ENCODE data around the gene SDR42E1. TPM values are rescaled to one million over a fixed set of nuclear protein-coding genes. Genes with fewer than 3 reads are reported as not detected.

Gene SDR42E1
- total RNA-seq, 4 donors from 2014 or later: 17.8 to 34.4 (median 31.2) TPM

DNA sequence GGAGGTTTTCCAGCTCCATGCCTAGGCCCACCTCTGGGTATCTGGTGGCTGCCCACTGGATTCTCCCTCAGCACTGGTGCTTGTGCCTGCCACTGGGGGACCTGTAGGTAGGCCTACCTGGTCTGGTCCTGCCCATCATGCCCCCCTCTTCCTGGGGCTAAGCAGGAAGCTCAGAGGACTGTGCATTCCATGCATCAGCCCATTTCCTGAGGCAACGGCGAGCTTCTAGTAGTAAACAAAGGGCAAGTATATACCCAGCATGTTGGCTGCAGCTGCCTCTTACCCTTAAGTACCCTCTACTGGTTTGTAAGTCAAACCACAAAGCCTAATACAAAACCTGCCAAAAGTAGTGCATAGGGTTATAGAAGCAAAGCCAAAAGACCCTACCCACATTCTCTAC is 37.5 kb downstream of the SDR42E1 start:
- intact Hi-C loops (cut with DNase I; ENCODE audit: low total_unique reads): no loop called here
- WGBS, 2 donors: 57 to 64% methylated on average over 2 of the region's 2 CpGs
- no peak overlapping the region for H3K4me3 ChIP-seq (ENCODE audit: low read depth, poor library complexity, severe bottlenecking)
- no peak for DNase-seq (ENCODE audit: low spot score in 2 of 2)
- TF ChIP-seq POLR2A (IDR thresholded peaks at IDR 0.05): no peak
- TF ChIP-seq CTCF (IDR thresholded peaks at IDR 0.05): no peak

- WGBS, 2 donors: 95 to 100% methylated on average over 1 of the region's 1 CpG
- no peak for TF ChIP-seq POLR2A (IDR thresholded peaks at IDR 0.05)
- TF ChIP-seq CTCF (IDR thresholded peaks at IDR 0.05): no peak
- no peak overlapping the region for H3K4me3 ChIP-seq (ENCODE audit: low read depth, poor library complexity, severe bottlenecking)
- no peak for DNase-seq (ENCODE audit: low spot score in 2 of 2)
- intact Hi-C loops (cut with DNase I; ENCODE audit: low total_unique reads): no loop called here
Observed at GRCh38 chr16:81971853-81972252, 39.4 kb downstream of the SDR42E1 start.

GRCh38 chr16:81967358-81967757 is 43.9 kb downstream of the SDR42E1 start:
- no peak for DNase-seq (ENCODE audit: low spot score in 2 of 2)
- 79 to 88% methylated on average over 5 of the region's 5 CpGs for WGBS, 2 donors
- no peak overlapping the region for H3K4me3 ChIP-seq (ENCODE audit: low read depth, poor library complexity, severe bottlenecking)
- TF ChIP-seq CTCF (IDR thresholded peaks at IDR 0.05) (no peak), POLR2A (IDR thresholded peaks at IDR 0.05) (no peak)
- intact Hi-C loops (cut with DNase I; ENCODE audit: low total_unique reads): no loop called here

DNA sequence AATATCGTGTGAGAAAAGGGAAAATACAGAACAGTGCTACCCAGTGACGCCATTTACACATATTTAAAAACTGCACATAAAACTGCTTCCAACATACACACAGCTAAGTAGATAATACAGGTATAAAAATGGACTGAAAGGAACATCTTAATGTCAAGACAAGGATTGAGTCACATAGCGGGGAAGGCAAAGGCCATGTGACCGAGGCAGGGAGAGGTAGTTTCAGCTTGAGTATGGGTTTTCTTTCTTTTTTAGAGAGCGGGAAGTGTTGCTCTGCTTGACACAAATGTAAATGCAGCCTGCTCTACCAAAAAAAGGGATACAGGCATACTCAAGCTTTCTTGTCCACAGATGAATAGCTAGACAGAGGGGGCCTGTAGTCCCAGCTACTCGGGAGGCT is 46.5 kb downstream of the SDR42E1 start:
- TF ChIP-seq POLR2A (IDR thresholded peaks at IDR 0.05) (no peak), CTCF (IDR thresholded peaks at IDR 0.05) (no peak)
- WGBS, 2 donors: 91 to 92% methylated on average over 6 of the region's 6 CpGs
- no peak for DNase-seq (ENCODE audit: low spot score in 2 of 2)
- intact Hi-C loops (cut with DNase I; ENCODE audit: low total_unique reads): no loop called here
- no peak overlapping the region for H3K4me3 ChIP-seq (ENCODE audit: low read depth, poor library complexity, severe bottlenecking)

DNA sequence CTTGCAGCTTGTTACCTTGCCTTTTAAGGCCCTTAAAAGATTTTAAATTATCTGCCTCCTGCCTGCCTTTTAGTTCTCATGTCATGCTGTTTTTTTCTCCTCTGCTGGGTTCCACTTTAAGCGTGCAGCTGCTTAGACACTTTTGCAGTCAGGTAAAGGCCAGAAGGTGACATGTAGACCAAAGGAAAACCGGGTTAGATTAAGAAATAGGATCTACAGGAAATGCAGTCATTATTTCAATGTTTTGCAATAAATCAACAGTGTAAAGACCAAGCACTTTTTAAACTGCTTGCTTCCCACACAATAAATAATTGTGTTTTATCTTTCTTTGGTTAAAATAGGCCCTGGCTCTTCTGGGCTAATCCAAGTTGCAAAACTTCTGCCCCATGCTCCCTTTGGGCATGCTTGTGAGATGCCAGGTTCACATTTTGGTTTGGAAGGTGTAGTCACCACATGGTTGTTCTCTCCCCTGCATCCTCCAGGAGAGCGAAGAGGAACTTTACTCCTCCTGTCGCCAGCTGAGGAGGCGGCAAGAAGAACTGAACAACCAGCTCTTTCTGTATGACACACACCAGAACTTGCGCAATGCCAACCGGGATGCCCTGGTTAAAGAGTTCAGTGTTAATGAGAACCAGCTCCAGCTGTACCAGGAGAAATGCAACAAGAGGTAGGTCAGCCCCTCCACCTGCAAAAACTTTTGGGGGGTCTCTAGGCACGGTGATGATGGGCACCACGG is 54.9 kb downstream of the SDR42E1 start:
- TF ChIP-seq POLR2A (IDR thresholded peaks at IDR 0.05) (no peak), CTCF (IDR thresholded peaks at IDR 0.05) (no peak)
- no peak overlapping the region for H3K4me3 ChIP-seq (ENCODE audit: low read depth, poor library complexity, severe bottlenecking)
- DNase-seq (ENCODE audit: low spot score in 2 of 2): peak in 1 of 2 donors; percentile 25
- intact Hi-C loops (cut with DNase I; ENCODE audit: low total_unique reads): no loop called here
- WGBS, 2 donors: 67 to 71% methylated on average over 9 of the region's 9 CpGs

DNA sequence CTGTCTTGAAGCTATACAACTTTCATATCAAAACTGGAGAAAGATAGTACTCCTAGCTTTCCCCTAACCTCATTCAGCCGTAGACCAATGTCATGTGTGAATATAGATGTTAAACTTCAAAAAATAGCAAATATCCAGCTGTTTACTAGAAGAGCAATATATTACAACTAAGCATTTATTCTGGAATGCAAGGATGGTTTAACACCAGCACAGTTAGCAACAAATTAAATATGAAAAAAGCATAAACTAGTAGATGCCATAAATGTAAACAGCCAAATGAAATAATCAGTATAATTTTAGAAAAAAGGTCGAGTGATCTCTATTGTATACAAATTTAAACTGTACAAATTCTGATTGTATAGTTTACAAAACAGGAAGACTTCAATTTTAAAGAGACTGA is 59.7 kb downstream of the SDR42E1 start:
- TF ChIP-seq POLR2A (IDR thresholded peaks at IDR 0.05): no peak
- no peak for TF ChIP-seq CTCF (IDR thresholded peaks at IDR 0.05)
- intact Hi-C loops (cut with DNase I; ENCODE audit: low total_unique reads): no loop called here
- H3K4me3 ChIP-seq (ENCODE audit: low read depth, poor library complexity, severe bottlenecking): no peak overlapping the region
- no peak for DNase-seq (ENCODE audit: low spot score in 2 of 2)
- WGBS, 2 donors: 78 to 84% methylated on average over 2 of the region's 2 CpGs
